Measurements from ENCODE around the gene COMMD10. TPM values are rescaled to one million over a fixed set of nuclear protein-coding genes. Genes with fewer than 3 reads are reported as not detected.

Gene COMMD10
- total and polyA plus RNA-seq, 2 of the 8 experiments (the other 6 are each of a cell fraction or from before 2014, with no cell fraction given) = 16.5 to 43.4 TPM

- no peak overlapping the region for H4K91ac ChIP-seq (replicated peaks; ENCODE audit: insufficient read length, low read length)
- no peak overlapping the region for H4K8ac ChIP-seq (ENCODE audit: extremely low read depth, insufficient read depth, low read length)
- H3K56ac ChIP-seq (replicated peaks; ENCODE audit: insufficient read length, low read depth, low read length) = no peak overlapping the region
- H4K20me1 ChIP-seq (replicated peaks in 1 of 2; ENCODE audit: control insufficient read depth in 1 of 2, insufficient read depth in 2 of 2, low read length in 2 of 2) = no peaks in the 10 kb centered on the region
- DNase-seq (ENCODE audit: low read depth in 1 of 2, low spot score in 2 of 2) = no peak
- no peak overlapping the region for H2BK12ac ChIP-seq (ENCODE audit: low read depth, low read length)
- FAIRE-seq = no peak
- H3K27me3 ChIP-seq (replicated peaks in 1 of 4; ENCODE audit: control insufficient read depth in 3 of 4, extremely low read depth in 1 of 4, insufficient read depth in 3 of 4, low read length in 3 of 4) = no peaks in the 10 kb centered on the region
- no peak overlapping the region for H2AFZ ChIP-seq (ENCODE audit: low read length)
- no peak overlapping the region for H2AK5ac ChIP-seq (ENCODE audit: low read depth, low read length)
- whole genome bisulfite sequencing, 2 experiments (ENCODE audit: extremely low coverage in 1 of 2, insufficient coverage in 1 of 2, insufficient read length in 1 of 2, insufficient replicate concordance in 2 of 2, low coverage in 1 of 2, low lambda C conversion rate in 2 of 2, missing lambda C conversion rate in 1 of 2) = 90% methylated on average over 1 of the region's 1 CpG; no CpG with 5 or more reads in 1 of the 2 experiments
- no peak overlapping the region for H3K27ac ChIP-seq (ENCODE audit: low read depth, low read length)
- H3K79me1 ChIP-seq (ENCODE audit: low read depth, low read length) = no peaks in the 10 kb centered on the region
- no peak overlapping the region for H3K9ac ChIP-seq (replicated peaks in 1 of 4; ENCODE audit: extremely low read depth in 1 of 4, low read depth in 3 of 4, low read length in 3 of 4)
- no peak overlapping the region for H3K18ac ChIP-seq (ENCODE audit: extremely low read depth, low read length)
- no peaks in the 10 kb centered on the region; the same call in 1 of the 2 replicates for H3K23me2 ChIP-seq (ENCODE audit: low read depth, low read length)
- no peak overlapping the region for H3K23ac ChIP-seq (ENCODE audit: insufficient read length)
- no peak overlapping the region for H2BK5ac ChIP-seq (ENCODE audit: low read depth, low read length)
- H2BK20ac ChIP-seq (ENCODE audit: low read length) = no peak overlapping the region
- TF ChIP-seq CHD2 (IDR thresholded peaks at IDR 0.05; ENCODE audit: low read length) = no peak
- no peak for TF ChIP-seq GABPA (IDR thresholded peaks at IDR 0.05; ENCODE audit: borderline replicate concordance, insufficient read depth, low read length)
- no peak for TF ChIP-seq SUZ12 (IDR thresholded peaks at IDR 0.05; ENCODE audit: low read length)
- TF ChIP-seq CBX8 (IDR thresholded peaks at IDR 0.05; ENCODE audit: borderline replicate concordance, low read depth, low read length) = no peak
- no peak for TF ChIP-seq POLR2A (IDR thresholded peaks at IDR 0.05; ENCODE audit: control extremely low read depth in 1 of 2, low read depth in 2 of 2, low read length in 2 of 2)
- no peak for TF ChIP-seq CTCF (IDR thresholded peaks at IDR 0.05; ENCODE audit: control extremely low read depth in 1 of 3, insufficient read depth in 1 of 3, low read depth in 1 of 3, low read length in 3 of 3)
- TF ChIP-seq YY1 (IDR thresholded peaks at IDR 0.05; ENCODE audit: low read depth, low read length) = no peak
- no peak overlapping the region for H2BK15ac ChIP-seq (ENCODE audit: low read length)
- no peaks in the 10 kb centered on the region for H3K4me1 ChIP-seq (replicated peaks in 1 of 4; ENCODE audit: control insufficient read depth in 3 of 4, insufficient read depth in 4 of 4, low read length in 3 of 4)
- H3K14ac ChIP-seq (ENCODE audit: insufficient read length) = no peak overlapping the region
- ChIA-PET CTCF (ENCODE audit: partially characterized antibody) (interaction anchor here (3.8 kb wide), 2 partner anchors 9 to 154 kb away, joined by 36 to 39 read pairs; no protein-coding TSS in a partner anchor), POLR2A (ENCODE audit: partially characterized antibody) (no interaction called here)
- no peaks in the 10 kb centered on the region for H3K9me3 ChIP-seq (ENCODE audit: insufficient read depth in 2 of 2, low read depth in 1 of 2, low read length in 1 of 2)
- H2BK120ac ChIP-seq (replicated peaks; ENCODE audit: low read depth, low read length) = no peak overlapping the region
- no peak overlapping the region for H4K5ac ChIP-seq (ENCODE audit: insufficient read length, low read depth, low read length)
- no peak overlapping the region for H3K4me2 ChIP-seq (ENCODE audit: insufficient read depth in 1 of 2, low read depth in 2 of 2, low read length in 2 of 2)
- no peaks in the 10 kb centered on the region for H3K79me2 ChIP-seq (ENCODE audit: control insufficient read depth in 1 of 2, insufficient read depth in 2 of 2, low read length in 2 of 2)
- no peak overlapping the region for H3K4me3 ChIP-seq (ENCODE audit: extremely low read depth in 1 of 4, insufficient read depth in 2 of 4, low read depth in 3 of 4, low read length in 4 of 4)
- H3K36me3 ChIP-seq (ENCODE audit: control insufficient read depth in 2 of 4, insufficient read depth in 4 of 4, low read length in 3 of 4) = no peaks in the 10 kb centered on the region; a peak in 1 of 8 replicates
- no peak overlapping the region for H3K4ac ChIP-seq (replicated peaks; ENCODE audit: insufficient read length, low read depth, low read length)
These were observed 206.4 kb downstream of the COMMD10 start for GRCh38 chr5:116291271-116291670.

All from H1 (cell line).